ENCODE data around the gene LDLRAD4.

The LDLRAD4 gene

DNA sequence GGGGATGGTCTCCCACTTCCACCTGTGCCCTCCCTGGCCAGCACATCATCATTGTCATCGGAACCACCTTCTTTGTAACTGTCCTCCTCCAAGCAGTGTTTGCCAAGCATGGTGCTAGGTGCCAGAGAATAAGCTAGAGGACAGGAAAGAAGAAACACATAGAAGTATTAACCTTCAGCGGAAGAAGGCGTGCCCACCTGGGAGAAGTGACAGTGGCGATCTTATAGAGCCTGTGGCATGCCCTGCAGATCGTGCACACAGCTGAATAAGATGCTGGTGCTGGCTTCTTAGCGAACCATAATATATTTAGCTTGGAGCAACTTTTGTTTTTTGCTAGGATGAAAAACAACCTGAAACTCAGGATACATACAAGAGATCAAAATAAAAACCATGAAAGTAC is 359.8 kb downstream of the LDLRAD4 start:
- H3K36me3 ChIP-seq (ENCODE audit: control insufficient read depth, insufficient read depth, low read length), result no peaks in the 10 kb centered on the region
- no peak overlapping the region for H3K9ac ChIP-seq
- H3K27ac ChIP-seq, result no peak overlapping the region
- no peaks in the 10 kb centered on the region for H3K27me3 ChIP-seq (ENCODE audit: control insufficient read depth, insufficient read depth, low read length)
- H3K4me2 ChIP-seq (ENCODE audit: low read length), result no peak overlapping the region
- no peaks in the 10 kb centered on the region for H3K9me3 ChIP-seq (ENCODE audit: control insufficient read depth, low read length)
- H2AFZ ChIP-seq, result no peak overlapping the region
- no peaks in the 10 kb centered on the region for H3K4me1 ChIP-seq
- H3K4me3 ChIP-seq (ENCODE audit: low read depth, low read length), result no peak overlapping the region
- H3K79me2 ChIP-seq, result peaks cover 6% of the 10 kb centered on the region
- TF ChIP-seq, protein P1, sequence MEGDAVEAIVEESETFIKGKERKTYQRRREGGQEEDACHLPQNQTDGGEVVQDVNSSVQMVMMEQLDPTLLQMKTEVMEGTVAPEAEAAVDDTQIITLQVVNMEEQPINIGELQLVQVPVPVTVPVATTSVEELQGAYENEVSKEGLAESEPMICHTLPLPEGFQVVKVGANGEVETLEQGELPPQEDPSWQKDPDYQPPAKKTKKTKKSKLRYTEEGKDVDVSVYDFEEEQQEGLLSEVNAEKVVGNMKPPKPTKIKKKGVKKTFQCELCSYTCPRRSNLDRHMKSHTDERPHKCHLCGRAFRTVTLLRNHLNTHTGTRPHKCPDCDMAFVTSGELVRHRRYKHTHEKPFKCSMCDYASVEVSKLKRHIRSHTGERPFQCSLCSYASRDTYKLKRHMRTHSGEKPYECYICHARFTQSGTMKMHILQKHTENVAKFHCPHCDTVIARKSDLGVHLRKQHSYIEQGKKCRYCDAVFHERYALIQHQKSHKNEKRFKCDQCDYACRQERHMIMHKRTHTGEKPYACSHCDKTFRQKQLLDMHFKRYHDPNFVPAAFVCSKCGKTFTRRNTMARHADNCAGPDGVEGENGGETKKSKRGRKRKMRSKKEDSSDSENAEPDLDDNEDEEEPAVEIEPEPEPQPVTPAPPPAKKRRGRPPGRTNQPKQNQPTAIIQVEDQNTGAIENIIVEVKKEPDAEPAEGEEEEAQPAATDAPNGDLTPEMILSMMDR (IDR thresholded peaks at IDR 0.05), result no peak

DNA sequence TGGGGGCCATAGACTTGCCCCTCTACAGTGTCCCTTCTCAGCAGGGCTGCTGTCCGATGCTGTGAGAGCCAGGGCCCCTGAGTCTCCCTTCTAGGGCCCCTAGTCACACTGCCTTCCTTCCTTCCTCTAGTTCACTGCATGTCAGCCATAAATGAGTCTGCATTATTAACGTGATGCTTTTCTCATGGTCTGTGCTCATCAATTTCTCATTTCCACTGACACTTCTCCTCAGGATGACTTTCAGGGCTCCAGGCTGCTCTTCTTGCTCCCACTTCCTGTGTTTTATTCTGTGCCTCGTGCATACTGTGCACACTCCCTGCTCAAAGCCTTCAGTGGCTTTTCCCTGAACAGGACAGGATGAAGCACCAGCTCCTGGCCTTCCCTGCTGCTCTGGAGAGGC is 361.3 kb downstream of the LDLRAD4 start:
- Histone ChIP-seq H3K79me2 (peaks cover 6% of the 10 kb centered on the region), H3K4me3 (ENCODE audit: low read depth, low read length) (no peak overlapping the region), H3K4me1 (no peaks in the 10 kb centered on the region), H3K36me3 (ENCODE audit: control insufficient read depth, insufficient read depth, low read length) (no peaks in the 10 kb centered on the region), H3K27me3 (ENCODE audit: control insufficient read depth, insufficient read depth, low read length) (no peaks in the 10 kb centered on the region), H3K4me2 (ENCODE audit: low read length) (no peak overlapping the region), H2AFZ (no peak overlapping the region), H3K9me3 (ENCODE audit: control insufficient read depth, low read length) (no peaks in the 10 kb centered on the region), H3K9ac (no peak overlapping the region), H3K27ac (no peak overlapping the region)
- TF ChIP-seq, protein P1 (IDR thresholded peaks at IDR 0.05), result no peak

DNA sequence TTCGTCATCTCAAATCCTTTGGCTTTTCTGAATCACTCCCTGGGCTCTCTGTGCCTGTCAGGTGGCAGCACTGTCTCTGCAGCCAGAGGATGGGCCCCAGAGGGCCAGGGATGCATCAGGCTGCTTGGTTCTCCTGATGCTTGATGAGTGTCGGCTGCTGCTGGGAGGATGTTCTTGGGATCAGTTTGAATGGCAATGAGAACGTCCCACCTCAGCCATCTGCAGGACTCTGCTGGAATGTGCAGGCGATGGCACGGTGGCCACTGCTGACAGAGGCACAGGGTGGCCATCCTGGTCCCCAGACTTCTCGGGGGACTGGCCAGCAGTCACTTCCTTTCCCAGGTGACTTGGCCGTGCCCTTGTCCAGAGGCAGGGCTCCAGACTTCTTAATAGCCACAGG is 361.8 kb downstream of the LDLRAD4 start:
- peaks cover 6% of the 10 kb centered on the region for H3K79me2 ChIP-seq
- H3K9me3 ChIP-seq (ENCODE audit: control insufficient read depth, low read length), result no peaks in the 10 kb centered on the region
- H3K4me3 ChIP-seq (ENCODE audit: low read depth, low read length), result no peak overlapping the region
- H3K4me2 ChIP-seq (ENCODE audit: low read length), result no peak overlapping the region
- no peaks in the 10 kb centered on the region for H3K4me1 ChIP-seq
- TF ChIP-seq, protein P1 (IDR thresholded peaks at IDR 0.05), result no peak
- no peaks in the 10 kb centered on the region for H3K27me3 ChIP-seq (ENCODE audit: control insufficient read depth, insufficient read depth, low read length)
- H2AFZ ChIP-seq, result no peak overlapping the region
- no peak overlapping the region for H3K27ac ChIP-seq
- no peak overlapping the region for H3K9ac ChIP-seq
- H3K36me3 ChIP-seq (ENCODE audit: control insufficient read depth, insufficient read depth, low read length), result no peaks in the 10 kb centered on the region

DNA sequence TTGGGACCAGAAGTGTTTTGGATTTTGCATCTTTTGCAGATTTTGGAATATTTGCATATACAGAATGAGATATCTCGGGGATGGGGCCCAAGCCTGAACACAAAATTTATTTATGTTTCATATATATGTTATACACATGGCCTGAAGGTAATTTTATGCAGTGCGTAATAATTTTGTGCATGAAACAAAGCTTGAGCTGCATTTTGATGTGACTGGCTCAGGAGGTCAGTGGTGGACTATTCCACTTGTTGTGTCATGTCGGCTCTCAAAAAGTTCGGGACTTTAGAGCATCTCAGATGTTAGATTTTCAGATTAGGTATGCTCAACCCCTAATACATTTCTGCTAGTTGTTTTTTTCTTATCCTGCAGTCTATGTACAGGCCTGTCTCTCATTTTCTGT is 362.4 kb downstream of the LDLRAD4 start:
- H3K36me3 ChIP-seq (ENCODE audit: control insufficient read depth, insufficient read depth, low read length), result no peaks in the 10 kb centered on the region
- no peaks in the 10 kb centered on the region for H3K9me3 ChIP-seq (ENCODE audit: control insufficient read depth, low read length)
- no peak overlapping the region for H2AFZ ChIP-seq
- H3K4me1 ChIP-seq, result no peaks in the 10 kb centered on the region
- no peaks in the 10 kb centered on the region for H3K27me3 ChIP-seq (ENCODE audit: control insufficient read depth, insufficient read depth, low read length)
- TF ChIP-seq, protein P1 (IDR thresholded peaks at IDR 0.05), result no peak
- no peak overlapping the region for H3K9ac ChIP-seq
- no peak overlapping the region for H3K4me2 ChIP-seq (ENCODE audit: low read length)
- H3K27ac ChIP-seq, result no peak overlapping the region
- H3K4me3 ChIP-seq (ENCODE audit: low read depth, low read length), result no peak overlapping the region
- H3K79me2 ChIP-seq, result peaks cover 3% of the 10 kb centered on the region

DNA sequence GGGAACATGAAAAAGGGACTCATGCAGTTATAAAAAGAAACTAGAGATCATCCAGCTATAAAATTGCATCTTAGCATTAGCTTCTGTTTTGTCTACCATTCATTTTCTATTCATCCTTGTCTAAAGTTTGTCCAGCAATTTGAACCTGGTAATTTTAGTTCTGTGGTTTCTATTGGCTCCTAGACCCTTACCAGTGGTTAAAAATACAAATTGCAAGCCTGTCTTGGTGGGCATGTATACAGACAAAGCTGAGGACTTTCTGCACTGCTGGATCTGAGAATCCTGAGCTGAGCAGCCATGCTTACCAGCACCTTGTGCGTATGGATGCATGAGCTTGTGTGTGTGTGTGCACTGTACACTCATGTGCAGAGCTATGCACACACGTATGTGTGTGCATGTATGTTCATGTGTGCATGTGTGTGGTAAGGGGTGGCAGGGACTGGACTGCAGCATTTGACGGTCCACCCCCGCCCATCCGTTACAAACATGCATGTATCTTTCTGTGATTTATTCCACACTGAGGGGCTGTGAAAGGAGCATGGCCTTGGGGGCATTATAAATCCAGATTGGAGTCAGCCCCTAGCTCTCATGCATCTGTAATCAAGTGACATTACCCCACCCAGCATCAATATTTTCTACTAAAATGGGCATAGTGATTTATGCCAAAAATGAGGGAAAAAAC is 363.1 kb downstream of the LDLRAD4 start:
- Histone ChIP-seq H3K79me2 (peaks cover under 1% of the 10 kb centered on the region), H3K4me3 (ENCODE audit: low read depth, low read length) (no peak overlapping the region), H2AFZ (no peak overlapping the region), H3K4me1 (no peaks in the 10 kb centered on the region), H3K36me3 (ENCODE audit: control insufficient read depth, insufficient read depth, low read length) (no peaks in the 10 kb centered on the region), H3K9ac (no peak overlapping the region), H3K27ac (no peak overlapping the region), H3K9me3 (ENCODE audit: control insufficient read depth, low read length) (no peaks in the 10 kb centered on the region), H3K4me2 (ENCODE audit: low read length) (no peak overlapping the region), H3K27me3 (ENCODE audit: control insufficient read depth, insufficient read depth, low read length) (no peaks in the 10 kb centered on the region)
- TF ChIP-seq, protein P1 (IDR thresholded peaks at IDR 0.05), result no peak
